Thyroid gland (tissue), 4 donors: ENCODE measurements around the gene TLCD2.

ENCODE experiments used
- CTCF ChIP-seq, 6 experiments: fragments of 200-600 bp in 3 of 6; fragments of 450-650 bp in 3 of 6; sonication (generic) in 3 of 6; IDR thresholded peaks; one replicate each; pipeline ENCODE4 v1.5.1; 2016 to 2019; ENCODE audit warnings: antibody characterized with exemption in 6 of 6, mild to moderate bottlenecking in 2 of 6, inconsistent platforms in 1 of 6, moderate library complexity in 1 of 6
- POLR2A ChIP-seq, 2 donors: fragments of 450-650 bp; IDR thresholded peaks; one replicate each; pipeline ENCODE4 v1.6.1; 2017; ENCODE audit warnings: antibody characterized with exemption in 2 of 2, mild to moderate bottlenecking in 2 of 2, moderate library complexity in 1 of 2

- no peak for TF ChIP-seq CTCF (IDR thresholded peaks at IDR 0.05)
- no peak for TF ChIP-seq POLR2A (IDR thresholded peaks at IDR 0.05)
These were observed 700 bp downstream of the TLCD2 start for GRCh38 chr17:1709403-1709951.
